PFSK-1 (cell line): Measurements from ENCODE around the gene TUBA4B.

ENCODE experiments used
- FOXP2 ChIP-seq: optimal IDR thresholded peaks from 2 replicates; pipeline ENCODE3; 2011; ENCODE audit warnings: borderline replicate concordance, control low read depth, inconsistent platforms; ENCODE audit not compliant: insufficient read depth; ENCODE audit errors: extremely low read length, extremely low read depth
- POLR2AphosphoS5 ChIP-seq: IDR thresholded peaks from 2 replicates; pipeline ENCODE4 v1.6.1; 2012; ENCODE audit warnings: low read depth, mild to moderate bottlenecking, control low read depth, low read length, moderate library complexity
- SIN3A ChIP-seq: IDR thresholded peaks from 2 replicates; pipeline ENCODE4 v1.6.1; 2012; ENCODE audit warnings: mild to moderate bottlenecking, low read length, moderate library complexity, borderline replicate concordance; ENCODE audit not compliant: insufficient read depth
- TAF1 ChIP-seq: IDR thresholded peaks from 2 replicates; pipeline ENCODE4 v1.6.1; 2012; ENCODE audit warnings: low read length, control low read depth, borderline replicate concordance; ENCODE audit not compliant: insufficient read depth
- TF ChIP-seq, protein P1 (sequence below), 2 experiments: IDR thresholded peaks; 2 replicates each; pipeline versions ENCODE4 v1.6.1 to v1.8.0; 2011 to 2012; ENCODE audit warnings: low read depth in 2 of 2, low read length in 2 of 2, control low read depth in 1 of 2, inconsistent platforms in 1 of 2, mild to moderate bottlenecking in 1 of 2, moderate library complexity in 1 of 2; ENCODE audit not compliant: insufficient read depth in 1 of 2

Gene TUBA4B

DNA sequence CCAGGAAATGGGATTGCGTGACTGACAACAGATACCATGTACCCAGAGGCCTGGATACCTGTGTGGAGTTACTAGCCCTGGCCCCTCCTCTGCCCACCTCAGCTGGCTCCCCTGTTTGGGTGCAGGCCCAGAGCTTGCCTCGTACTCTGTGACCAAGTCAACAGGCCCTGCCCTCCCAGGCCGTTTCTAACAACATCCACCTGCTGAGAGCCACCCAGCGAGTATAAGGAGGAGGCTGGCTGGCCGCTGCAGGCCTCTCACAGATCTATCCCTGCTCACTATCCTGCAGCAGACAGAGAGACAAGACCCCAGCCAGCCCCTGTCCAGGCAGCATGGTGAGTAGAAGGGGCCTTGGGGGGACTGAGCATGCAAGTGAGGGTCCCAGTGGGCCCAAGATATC, 13.2 kb downstream of the TUBA4B start:
- TF ChIP-seq SIN3A: no peak
- TF ChIP-seq POLR2AphosphoS5: no peak
- TF ChIP-seq FOXP2: no peak
- TF ChIP-seq TAF1: no peak
- TF ChIP-seq, protein P1, sequence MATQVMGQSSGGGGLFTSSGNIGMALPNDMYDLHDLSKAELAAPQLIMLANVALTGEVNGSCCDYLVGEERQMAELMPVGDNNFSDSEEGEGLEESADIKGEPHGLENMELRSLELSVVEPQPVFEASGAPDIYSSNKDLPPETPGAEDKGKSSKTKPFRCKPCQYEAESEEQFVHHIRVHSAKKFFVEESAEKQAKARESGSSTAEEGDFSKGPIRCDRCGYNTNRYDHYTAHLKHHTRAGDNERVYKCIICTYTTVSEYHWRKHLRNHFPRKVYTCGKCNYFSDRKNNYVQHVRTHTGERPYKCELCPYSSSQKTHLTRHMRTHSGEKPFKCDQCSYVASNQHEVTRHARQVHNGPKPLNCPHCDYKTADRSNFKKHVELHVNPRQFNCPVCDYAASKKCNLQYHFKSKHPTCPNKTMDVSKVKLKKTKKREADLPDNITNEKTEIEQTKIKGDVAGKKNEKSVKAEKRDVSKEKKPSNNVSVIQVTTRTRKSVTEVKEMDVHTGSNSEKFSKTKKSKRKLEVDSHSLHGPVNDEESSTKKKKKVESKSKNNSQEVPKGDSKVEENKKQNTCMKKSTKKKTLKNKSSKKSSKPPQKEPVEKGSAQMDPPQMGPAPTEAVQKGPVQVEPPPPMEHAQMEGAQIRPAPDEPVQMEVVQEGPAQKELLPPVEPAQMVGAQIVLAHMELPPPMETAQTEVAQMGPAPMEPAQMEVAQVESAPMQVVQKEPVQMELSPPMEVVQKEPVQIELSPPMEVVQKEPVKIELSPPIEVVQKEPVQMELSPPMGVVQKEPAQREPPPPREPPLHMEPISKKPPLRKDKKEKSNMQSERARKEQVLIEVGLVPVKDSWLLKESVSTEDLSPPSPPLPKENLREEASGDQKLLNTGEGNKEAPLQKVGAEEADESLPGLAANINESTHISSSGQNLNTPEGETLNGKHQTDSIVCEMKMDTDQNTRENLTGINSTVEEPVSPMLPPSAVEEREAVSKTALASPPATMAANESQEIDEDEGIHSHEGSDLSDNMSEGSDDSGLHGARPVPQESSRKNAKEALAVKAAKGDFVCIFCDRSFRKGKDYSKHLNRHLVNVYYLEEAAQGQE (IDR thresholded peaks at IDR 0.05; ENCODE audit: insufficient read depth in 1 of 2, low read depth in 2 of 2, low read length in 2 of 2): no peak

DNA sequence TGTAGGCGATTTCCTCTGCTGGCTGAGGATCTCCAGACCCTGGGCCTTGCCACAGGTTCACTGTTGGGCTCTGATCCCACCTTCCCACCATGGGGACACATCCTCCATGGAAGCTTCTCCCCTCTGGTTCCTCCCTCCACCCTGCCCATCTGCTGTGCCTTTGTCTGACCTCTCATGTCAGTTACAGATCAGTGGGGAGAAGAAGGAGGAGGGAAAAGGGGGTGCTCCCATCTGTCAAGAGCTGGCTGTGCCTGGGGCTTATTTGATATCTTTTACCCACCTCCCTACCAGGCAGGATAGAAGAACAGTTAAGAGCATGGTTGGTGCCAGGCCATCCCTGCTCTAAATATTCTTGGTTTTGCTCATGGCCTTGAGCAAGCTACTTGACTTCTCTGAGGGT, 13.8 kb downstream of the TUBA4B start:
- TF ChIP-seq POLR2AphosphoS5 (no peak), TAF1 (no peak), FOXP2 (no peak), SIN3A (no peak)
- TF ChIP-seq, protein P1 (IDR thresholded peaks at IDR 0.05; ENCODE audit: insufficient read depth in 1 of 2, low read depth in 2 of 2, low read length in 2 of 2): no peak

DNA sequence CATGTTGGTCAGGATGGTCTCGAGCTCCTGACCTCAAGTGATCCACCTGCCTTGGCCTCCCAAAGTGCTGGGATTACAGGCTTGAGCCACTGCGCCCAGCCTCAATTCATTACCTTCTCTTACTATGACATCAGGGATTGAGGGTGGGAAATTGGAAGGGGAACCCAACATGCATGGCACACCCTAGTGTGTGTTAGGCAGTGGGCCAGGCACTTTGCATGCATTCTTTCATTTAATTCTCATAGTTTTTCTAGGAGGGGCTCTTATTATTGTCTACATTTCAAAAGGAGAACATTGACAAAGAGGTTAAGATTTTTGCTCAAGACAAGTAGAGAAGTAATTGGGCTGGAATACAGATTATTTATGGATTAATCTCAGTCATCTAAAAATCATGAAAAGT, 15.3 kb downstream of the TUBA4B start:
- TF ChIP-seq SIN3A (no peak), FOXP2 (no peak), TAF1 (no peak), POLR2AphosphoS5 (no peak)
- TF ChIP-seq, protein P1 (IDR thresholded peaks at IDR 0.05; ENCODE audit: insufficient read depth in 1 of 2, low read depth in 2 of 2, low read length in 2 of 2): no peak

DNA sequence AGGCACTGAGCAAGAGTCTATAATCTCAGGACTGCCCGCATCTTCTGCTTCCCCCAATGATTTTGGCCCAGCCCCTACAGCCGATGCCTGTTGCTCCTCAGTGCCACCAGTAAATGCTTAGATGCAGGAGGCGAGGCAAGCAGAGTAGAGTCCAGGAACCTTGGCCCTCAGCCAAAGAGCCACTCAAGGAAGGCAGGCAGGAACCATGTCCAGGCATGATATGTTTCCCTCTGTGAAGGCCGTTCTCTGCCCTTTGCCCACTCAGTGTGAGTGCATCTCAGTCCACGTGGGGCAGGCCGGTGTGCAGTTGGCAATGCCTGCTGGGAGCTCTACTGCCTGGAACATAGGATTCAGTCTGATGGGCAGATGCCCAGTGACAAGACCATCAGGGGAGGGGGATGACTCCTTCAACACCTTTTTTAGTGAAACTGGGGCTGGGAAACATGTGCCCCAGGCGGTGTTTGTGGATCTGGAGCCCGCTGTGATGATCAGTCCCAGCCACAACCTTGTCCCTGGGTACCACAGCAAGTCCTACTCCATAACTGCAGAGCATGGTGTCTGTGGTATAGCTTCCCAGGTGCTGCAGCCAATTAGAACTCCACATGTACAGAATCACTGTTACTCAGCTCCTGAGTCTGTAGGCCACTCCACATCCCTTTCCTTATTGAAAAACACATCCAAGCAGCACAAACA, 16.5 kb downstream of the TUBA4B start:
- no peak for TF ChIP-seq SIN3A
- TF ChIP-seq, protein P1 (IDR thresholded peaks at IDR 0.05; ENCODE audit: insufficient read depth in 1 of 2, low read depth in 2 of 2, low read length in 2 of 2): no peak
- no peak for TF ChIP-seq TAF1
- TF ChIP-seq POLR2AphosphoS5: no peak
- no peak for TF ChIP-seq FOXP2
